HT-29 (cell line): ENCODE data around the gene TRRAP. TPM values are rescaled to one million over a fixed set of nuclear protein-coding genes. Genes with fewer than 3 reads are reported as not detected.
"Not testable (repeated sequence)": the region's sequence is repeated elsewhere in the genome, so short reads cannot be mapped to it uniquely, and the experiment has no call there.

Source experiments
- DNase-seq: peaks from one replicate; pipeline ENCODE4 v3.0.0-alpha.2; 2015; ENCODE audit warnings: low spot score
- total RNA-seq: library from RNA; depleted of rRNA; stranded (reverse); fragments of >200 nt; shearing (Covaris generic); gene quantifications from 2 replicates; pipeline ENCODE4 v1.2.3, GENCODE V29; 2014

Gene TRRAP
- total RNA-seq, 1 experiment from 2014 or later = 22.3 TPM

DNA sequence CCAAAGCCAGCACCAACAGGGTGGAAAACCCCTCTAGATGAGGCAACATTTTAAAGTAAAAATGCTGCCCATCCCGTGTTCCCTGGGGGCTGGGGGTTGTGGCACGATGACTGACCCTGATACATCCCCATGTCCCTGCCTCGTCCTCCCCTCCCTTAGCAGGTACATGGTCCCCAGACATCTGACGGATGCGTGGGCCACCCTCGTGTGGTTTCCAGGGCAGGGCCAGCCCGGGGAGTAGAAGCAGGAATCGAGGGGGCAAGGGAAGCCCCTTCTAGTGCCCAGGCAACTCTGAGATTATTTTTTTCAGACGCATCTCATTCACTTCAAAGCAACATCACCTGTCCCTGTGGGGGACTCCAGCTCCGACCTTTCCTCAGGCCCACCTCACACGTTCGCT is 12.0 kb upstream of the TRRAP start:
- DNase-seq = no peak

GRCh38 chr7:98866765-98867164 is 11.6 kb upstream of the TRRAP start:
- no peak for DNase-seq

DNA sequence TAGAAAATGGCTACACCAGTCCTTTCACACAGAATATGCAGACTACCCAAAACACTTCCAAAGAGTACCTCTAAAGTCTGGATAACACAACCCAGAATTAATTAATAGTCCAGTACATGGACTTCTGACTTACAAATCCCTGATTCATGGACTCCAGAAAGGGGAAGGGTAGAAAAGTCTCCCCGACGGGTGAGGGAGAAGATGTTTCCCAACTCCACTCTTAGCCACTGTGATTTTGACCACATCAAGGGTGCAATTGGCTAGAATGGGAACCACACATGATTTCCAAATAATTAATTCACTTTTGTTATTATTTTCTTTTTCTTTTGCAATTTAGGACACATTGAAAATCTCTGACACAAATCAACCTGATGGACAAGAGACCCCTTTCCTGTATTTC is 9.9 kb upstream of the TRRAP start:
- no peak for DNase-seq

DNA sequence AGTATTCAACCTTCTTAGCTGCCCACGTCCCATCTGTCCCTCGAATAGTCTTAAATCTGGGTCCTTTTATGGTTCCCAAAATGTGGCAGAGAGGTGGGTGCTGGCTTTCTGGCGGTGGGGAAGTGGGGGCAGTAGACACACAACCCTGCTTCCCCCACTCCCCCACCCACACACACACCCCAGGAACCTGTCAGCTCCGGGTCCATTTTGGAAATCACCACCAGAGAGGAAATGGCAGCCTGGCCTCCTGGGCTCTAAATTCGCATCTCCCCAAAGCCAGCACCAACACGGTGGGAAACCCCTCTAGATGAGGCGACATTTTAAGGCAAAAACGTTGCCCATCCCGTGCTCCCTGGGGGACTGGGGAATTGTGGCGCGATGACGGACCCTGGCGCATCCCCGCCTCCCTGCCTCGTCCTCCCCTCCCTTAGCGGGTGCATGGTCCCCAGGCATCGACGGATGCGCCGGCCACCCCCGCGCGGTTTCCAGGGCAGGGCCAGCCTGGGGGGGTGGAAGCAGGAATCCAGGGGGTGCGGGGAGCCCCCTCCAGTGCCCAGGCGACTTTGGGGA is 9.2 kb upstream of the TRRAP start:
- DNase-seq = no peak

DNA sequence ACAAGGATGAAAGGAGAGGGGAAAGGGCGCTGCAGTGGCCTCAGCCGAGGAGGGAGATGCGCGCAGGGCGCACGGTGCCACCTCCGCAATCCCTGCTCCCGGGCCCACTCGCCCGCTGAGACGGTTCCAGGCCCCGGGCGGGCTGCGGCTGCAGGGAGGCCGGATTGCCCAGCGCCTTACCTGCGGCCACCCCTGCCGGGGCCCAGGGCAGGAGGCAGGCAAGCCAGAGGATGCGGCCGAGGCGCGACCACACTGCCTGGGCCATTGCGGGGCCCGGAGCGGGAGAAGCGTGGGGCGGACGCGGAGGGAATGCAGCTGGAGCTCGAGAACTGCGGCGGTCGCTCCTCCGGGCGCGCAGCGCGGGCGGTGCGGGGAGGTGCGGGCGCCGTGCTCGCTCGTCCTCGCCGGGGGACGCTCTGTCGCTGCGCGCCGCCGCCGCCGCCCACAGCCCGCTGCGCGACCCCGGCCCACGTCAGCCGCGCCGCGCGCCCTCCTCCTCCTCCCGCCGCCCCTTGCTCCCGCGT is 8.7 kb upstream of the TRRAP start, which contains the start of gene TMEM130:
Gene TMEM130 (minus strand): TSS at position 418 of the 524 bp plus-strand sequence. CDS start 153 bp downstream, at position 265.
- no peak for DNase-seq

DNA sequence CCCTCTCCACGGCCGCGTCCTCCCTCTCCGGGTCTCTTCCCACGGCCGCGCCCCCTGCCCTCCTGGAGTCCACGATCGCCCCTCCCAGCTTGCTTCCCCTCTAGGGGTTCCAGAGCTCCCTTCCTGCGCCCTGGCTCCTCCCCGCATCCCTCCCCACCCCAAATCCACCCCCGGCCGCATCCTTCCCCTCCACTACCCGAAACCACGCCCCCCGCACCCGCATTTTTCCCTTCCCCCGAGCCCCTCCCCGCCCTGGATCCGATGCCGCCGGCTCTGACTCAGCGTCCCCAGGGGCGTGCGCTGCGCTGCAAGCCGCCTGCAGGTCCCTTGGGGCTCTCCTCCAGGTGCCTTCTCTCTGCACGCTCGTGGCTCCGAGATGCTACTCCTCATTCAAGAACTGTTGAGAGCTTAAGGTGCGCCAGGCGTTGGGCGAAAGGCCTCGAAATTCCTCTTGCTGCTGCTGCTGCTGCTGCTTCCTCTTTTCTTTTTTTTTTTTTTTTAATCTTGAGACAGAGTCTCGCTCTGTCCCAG is 8.1 kb upstream of the TRRAP start:
- DNase-seq = no peak

DNA sequence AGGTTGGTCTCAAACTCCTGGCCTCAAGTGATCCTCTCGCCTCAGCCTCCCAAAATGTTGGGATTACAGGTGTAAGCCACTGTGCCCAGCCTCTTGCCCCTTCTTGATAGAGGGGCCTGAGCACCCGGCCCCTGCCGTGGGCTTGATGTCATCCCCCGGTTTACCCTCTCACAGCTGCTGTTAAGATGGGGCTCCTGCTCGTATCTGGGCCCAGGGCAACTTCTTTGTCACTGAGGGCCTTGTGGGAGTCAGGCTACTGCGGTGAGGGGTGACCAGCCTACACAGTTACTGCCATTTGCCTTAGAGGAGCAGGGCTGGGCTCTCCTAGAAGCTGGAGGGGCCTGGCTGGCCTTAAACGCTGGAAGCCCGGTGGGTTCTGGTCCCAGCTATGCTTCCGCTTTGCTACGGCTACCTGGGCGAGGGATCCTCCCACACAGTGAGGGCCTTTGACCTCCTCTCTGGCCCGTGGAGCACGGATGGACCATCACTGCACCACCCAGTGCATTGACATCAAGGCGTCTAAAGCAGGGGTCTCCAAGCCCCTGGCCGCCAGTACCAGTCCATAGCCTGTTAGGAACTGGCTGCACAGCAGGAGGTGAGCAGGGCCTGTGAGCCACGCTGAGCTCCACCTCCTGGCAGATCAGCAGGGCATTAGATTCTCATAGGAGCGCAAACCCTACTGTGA is 7.4 kb upstream of the TRRAP start:
- DNase-seq = no peak

DNA sequence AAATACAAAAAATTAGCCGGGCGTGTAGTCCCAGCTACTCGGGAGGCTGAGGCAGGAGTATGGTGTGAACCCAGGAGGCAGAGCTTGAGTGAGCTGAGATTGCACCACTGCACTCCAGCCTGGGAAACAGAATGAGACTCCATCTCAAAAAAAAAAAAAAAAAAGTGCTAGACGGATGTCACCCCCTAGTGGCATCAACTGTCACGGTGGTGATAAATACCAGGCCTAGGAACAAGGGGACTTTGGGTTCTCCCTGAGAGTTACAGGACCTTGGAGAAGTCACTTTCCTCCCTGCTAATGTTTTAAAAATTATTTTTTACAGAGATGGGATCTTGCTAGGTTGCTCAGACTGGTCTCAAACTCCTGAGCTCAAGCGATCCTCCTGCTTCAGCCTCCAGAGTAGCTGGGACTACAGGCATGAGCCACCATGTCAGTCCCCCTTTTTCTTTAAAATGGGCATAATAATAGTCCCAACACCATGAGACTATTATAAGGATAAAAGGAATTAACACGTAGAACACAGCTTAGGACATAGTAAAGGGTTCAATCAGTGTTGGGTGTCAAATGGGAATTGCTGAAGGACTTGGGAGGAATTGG is 5.9 kb upstream of the TRRAP start:
- peak; percentile 62 for DNase-seq

GRCh38 chr7:98873610-98874009 is 4.7 kb upstream of the TRRAP start:
- DNase-seq = not testable (repeated sequence)

DNA sequence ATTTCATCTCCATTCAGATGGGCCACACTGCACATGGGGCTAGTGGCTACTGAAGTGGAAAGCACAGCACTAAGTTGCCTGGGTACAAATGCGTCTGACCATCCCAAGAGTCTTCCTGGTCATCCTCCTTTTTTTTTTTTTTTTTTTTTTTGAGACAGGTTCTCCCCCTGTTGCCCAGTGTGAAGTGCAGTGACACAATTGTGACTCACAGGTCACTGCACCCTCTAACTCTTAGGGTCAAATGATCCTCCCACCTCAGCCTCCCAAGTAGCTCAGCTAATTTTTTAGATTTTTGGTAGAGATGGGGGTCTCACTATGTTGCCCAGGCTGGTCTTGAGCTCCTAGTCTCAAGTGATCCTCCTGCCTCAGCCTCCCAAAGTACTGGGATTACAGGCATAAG is 3.4 kb upstream of the TRRAP start:
- DNase-seq = no peak

- no peak for DNase-seq
These were observed 2.8 kb upstream of the TRRAP start for GRCh38 chr7:98875501-98875900.

GRCh38 chr7:98877146-98877545 is 1.2 kb upstream of the TRRAP start:
- DNase-seq = no peak

- no peak for DNase-seq
These were observed 504 bp upstream of the TRRAP start for GRCh38 chr7:98877692-98878364.

- DNase-seq = peak; percentile 80
These were observed 1.1 kb downstream of the TRRAP start for GRCh38 chr7:98879198-98879978.

DNA sequence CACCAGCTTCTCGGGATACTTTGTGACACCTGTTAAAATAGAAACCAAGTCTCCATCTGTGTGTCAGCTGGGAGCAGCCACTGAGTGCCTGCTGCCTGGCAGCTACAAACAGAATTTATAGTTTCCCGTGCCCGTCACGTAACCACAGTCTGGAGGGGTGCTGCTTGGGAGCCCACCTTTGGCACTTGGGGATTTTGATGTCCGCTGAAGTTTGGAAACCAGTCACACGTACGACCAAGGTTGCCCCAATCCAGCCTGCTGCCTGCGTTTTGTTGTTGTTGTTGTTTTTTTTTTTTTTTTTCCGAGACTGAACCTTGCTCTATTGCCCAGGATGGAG is 1.6 kb downstream of the TRRAP start:
- no peak for DNase-seq

GRCh38 chr7:98880485-98880884 is 2.2 kb downstream of the TRRAP start:
- no peak for DNase-seq

- no peak for DNase-seq
These were observed 3.4 kb downstream of the TRRAP start for GRCh38 chr7:98881561-98882315.

- DNase-seq = no peak
These were observed 6.1 kb downstream of the TRRAP start for GRCh38 chr7:98884416-98884815.

DNA sequence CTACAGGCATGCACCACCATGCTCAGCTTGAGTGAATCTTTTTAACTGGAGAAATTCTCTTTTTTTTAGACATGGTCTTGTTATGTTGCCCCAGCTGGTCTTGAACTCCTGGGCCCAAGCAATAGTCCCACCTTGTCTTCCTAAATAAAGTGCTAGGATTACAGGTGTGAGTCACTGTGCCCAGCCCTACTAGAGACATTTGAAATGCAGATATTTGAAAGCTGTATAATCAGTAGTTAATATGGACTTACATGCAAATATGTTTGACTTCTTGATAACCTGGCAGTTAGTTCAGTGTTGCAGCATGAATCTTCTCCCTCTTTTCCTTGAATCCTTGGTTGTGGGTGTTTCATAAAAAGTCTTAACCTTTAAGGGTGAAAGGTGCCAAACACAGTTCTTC is 8.7 kb downstream of the TRRAP start:
- DNase-seq = no peak

GRCh38 chr7:98892609-98893008 is 14.3 kb downstream of the TRRAP start:
- DNase-seq = no peak

GRCh38 chr7:98899816-98900215 is 21.5 kb downstream of the TRRAP start:
- no peak for DNase-seq
